A549 (cell line): ENCODE measurements around the gene CNBP. TPM values are rescaled to one million over a fixed set of nuclear protein-coding genes. Genes with fewer than 3 reads are reported as not detected.
"Not testable (repeated sequence)": the region's sequence is repeated elsewhere in the genome, so short reads cannot be mapped to it uniquely, and the experiment has no call there.

Experiments used
- ATAC-seq, 2 experiments: fragments of 200-7000 bp in 1 of 2; fragments of >200 bp in 1 of 2; cut with Nextera tagmentation in 1 of 2; cut with Tn5 transposase in 1 of 2; 3 replicates each; pipeline versions ENCODE4 v1.8.0 to v1.9.1; 2018 to 2020; ENCODE audit warnings: mild to moderate bottlenecking in 1 of 2, moderate library complexity in 1 of 2
- CTCF ChIA-PET: fragments of 300-600 bp; sonication (Branson Sonifier 250); formaldehyde crosslinking; extraction: SDS; loops from one replicate; lab custom pipeline; 2021; ENCODE audit warnings: antibody characterized with exemption, inconsistent platforms; lab: Yijun Ruan, JAX
- POLR2A ChIA-PET: fragments of 350-600 bp; formaldehyde crosslinking; extraction: SDS; loops from one replicate; lab custom pipeline; 2021; ENCODE audit warnings: antibody characterized with exemption, inconsistent platforms; lab: Yijun Ruan, JAX
- DNase-seq, 2 experiments: peaks; one replicate each; pipeline versions ENCODE4 v3.0.0 to v3.0.0-alpha.2; 2011 to 2016; ENCODE audit warnings: low read depth in 1 of 2, low spot score in 1 of 2
- FAIRE-seq: peaks from 2 replicates; lab custom pipeline; 2011; peaks lifted over from hg19 to GRCh38; lab: Jason Lieb, UNC
- H3K27ac ChIP-seq, 2 experiments: fragments of >200 bp; sonication (Bioruptor Twin); formaldehyde crosslinking; 3 replicates each; pipeline ENCODE4 v1.5.1; 2016 to 2017
- H3K4me1 ChIP-seq: fragments of >200 bp; sonication (Bioruptor Twin); formaldehyde crosslinking; 3 replicates; pipeline ENCODE4 v1.6.1; 2016
- H3K4me2 ChIP-seq: fragments of >200 bp; sonication (Bioruptor Twin); formaldehyde crosslinking; 3 replicates; pipeline ENCODE4 v1.6.1; 2016
- H3K4me3 ChIP-seq: fragments of >200 bp; sonication (Bioruptor Twin); formaldehyde crosslinking; 3 replicates; pipeline ENCODE4 v1.5.1; 2016
- H3K9me3 ChIP-seq: fragments of >200 bp; sonication (Bioruptor Twin); formaldehyde crosslinking; 3 replicates; pipeline ENCODE4 v1.6.1; 2016
- CBX2 ChIP-seq: fragments of 200-600 bp; sonication (generic); IDR thresholded peaks from 2 replicates; pipeline ENCODE4 v1.6.1; 2016; ENCODE audit warnings: low read depth, mild to moderate bottlenecking, borderline replicate concordance
- FOSL2 ChIP-seq, 2 experiments: fragments of 450-650 bp in 1 of 2; fragments of >200 bp in 1 of 2; sonication (Bioruptor Twin) in 1 of 2; formaldehyde crosslinking; IDR thresholded peaks; 2 replicates each; pipeline versions ENCODE4 v1.5.0 to v1.6.1; 2016 to 2020; ENCODE audit warnings: mild to moderate bottlenecking in 1 of 2, moderate library complexity in 1 of 2
- FOXS1 ChIP-seq: fragments of 250-450 bp; sonication (Bioruptor Pico); IDR thresholded peaks from 2 replicates; pipeline ENCODE4 v1.5.0; 2020; ENCODE audit warnings: mild to moderate bottlenecking, moderate library complexity
- HOXB13 ChIP-seq: fragments of 250-450 bp; sonication (Bioruptor Pico); IDR thresholded peaks from 2 replicates; pipeline ENCODE4 v1.5.0; 2020; ENCODE audit warnings: low read depth, mild to moderate bottlenecking, moderate library complexity
- HOXB5 ChIP-seq: fragments of 250-450 bp; sonication (Bioruptor Pico); IDR thresholded peaks from 2 replicates; pipeline ENCODE4 v1.5.0; 2020; ENCODE audit warnings: mild to moderate bottlenecking, moderate library complexity
- JUN ChIP-seq, 2 experiments: fragments of >200 bp; sonication (Bioruptor Twin); formaldehyde crosslinking; IDR thresholded peaks; 2 replicates in 1 of 2; 3 replicates in 1 of 2; pipeline ENCODE4 v1.6.1; 2016 to 2017
- KDM5A ChIP-seq: fragments of 200-600 bp; sonication (generic); IDR thresholded peaks from 2 replicates; pipeline ENCODE4 v1.6.1; 2016; ENCODE audit warnings: antibody characterized with exemption, mild to moderate bottlenecking
- MAFK ChIP-seq: fragments of 450-650 bp; IDR thresholded peaks from 2 replicates; pipeline ENCODE4 v1.6.1; 2014; ENCODE audit not compliant: partially characterized antibody
- MAZ ChIP-seq: fragments of 150-350 bp; IDR thresholded peaks from 2 replicates; pipeline ENCODE4 v1.6.1; 2014; ENCODE audit warnings: antibody characterized with exemption, low read depth, low read length, borderline replicate concordance
- PHF8 ChIP-seq: fragments of 200-600 bp; sonication (generic); IDR thresholded peaks from 2 replicates; pipeline ENCODE4 v1.6.1; 2016; ENCODE audit warnings: low read depth, mild to moderate bottlenecking, antibody characterized with exemption, moderate library complexity, borderline replicate concordance
- RAD21 ChIP-seq, 2 experiments: fragments of >200 bp in 1 of 2; sonication (Bioruptor Twin) in 1 of 2; formaldehyde crosslinking in 1 of 2; IDR thresholded peaks in 1 of 2; conservative IDR thresholded peaks in 1 of 2; 2 replicates in 1 of 2; 3 replicates in 1 of 2; pipeline ENCODE4 v1.6.1; 2012 to 2018; ENCODE audit warnings: inconsistent platforms in 1 of 2
- RNF2 ChIP-seq: fragments of 200-600 bp; sonication (generic); IDR thresholded peaks from 2 replicates; pipeline ENCODE4 v1.6.1; 2016; ENCODE audit warnings: low read depth, mild to moderate bottlenecking, antibody characterized with exemption, moderate library complexity, borderline replicate concordance
- ZC3H11A ChIP-seq: fragments of 450-650 bp; IDR thresholded peaks from 2 replicates; pipeline ENCODE4 v1.6.1; 2014; ENCODE audit warnings: antibody characterized with exemption, mild to moderate bottlenecking
- ZSCAN20 ChIP-seq: fragments of 250-450 bp; sonication (Bioruptor Pico); IDR thresholded peaks from 2 replicates; pipeline ENCODE4 v1.8.0; 2022; ENCODE audit warnings: mild to moderate bottlenecking, moderate library complexity
- WGBS: methylation state at CpG from one replicate; pipeline ENCODE4 v1.1.6; 2017; ENCODE audit errors: missing lambda C conversion rate; 5-methylcytosine and 5-hydroxymethylcytosine counted together
- polyA plus RNA-seq, 4 experiments: library from polyadenylated mRNA; depleted of rRNA in 3 of 4; stranded (reverse); fragments of >200 nt; fragmentation: RNase III in 1 of 4; extraction: RNeasy Plus Mini Kit Qiagen cat#74134 plus additional on column Dnase treatment in 1 of 4; gene quantifications; 2 replicates in 3 of 4; 3 replicates in 1 of 4; pipeline ENCODE4 v1.2.3, GENCODE V29; 2011 to 2017
- TF ChIP-seq, protein P1 (sequence below): fragments of 450-650 bp; IDR thresholded peaks from 2 replicates; pipeline ENCODE4 v1.6.1; 2014; ENCODE audit warnings: antibody characterized with exemption
- TF ChIP-seq, protein P2 (sequence below): IDR thresholded peaks from 2 replicates; pipeline ENCODE4 v1.6.1; 2012; ENCODE audit warnings: low read depth, borderline replicate concordance
- TF ChIP-seq, protein P3 (sequence below): fragments of >200 bp; sonication (Bioruptor Twin); formaldehyde crosslinking; IDR thresholded peaks from 3 replicates; pipeline ENCODE4 v1.5.1; 2016
- TF ChIP-seq, protein P4 (sequence below): IDR thresholded peaks from 2 replicates; pipeline ENCODE4 v1.6.1; 2012

The CNBP gene
- polyA plus RNA-seq, 2 of the 4 experiments (the other 2 are of a cell fraction), result 312 to 365 TPM

DNA sequence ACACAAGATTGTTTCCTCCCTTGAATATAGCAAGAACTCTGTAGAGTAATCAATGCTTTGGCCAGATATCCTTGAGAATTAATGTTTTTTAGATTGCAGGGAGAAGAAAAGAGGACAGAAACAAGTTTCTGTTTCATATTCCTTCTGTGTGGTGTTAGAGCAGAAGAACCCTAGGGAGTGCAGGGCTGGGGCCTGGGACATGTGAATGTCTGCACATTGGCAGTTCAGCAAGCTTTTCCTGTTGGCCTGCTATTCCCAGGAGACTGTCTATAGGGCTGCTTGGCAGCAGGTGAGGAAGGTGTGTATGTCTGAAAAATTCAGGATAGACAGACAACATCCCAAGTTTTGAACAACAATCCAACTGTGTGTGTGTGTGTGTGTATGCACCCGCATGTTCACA lies 13.6 kb upstream of the CNBP start:
- ChIA-PET POLR2A (interaction anchor here (0.6 to 2.5 kb wide), 2 partner anchors 14 to 32 kb away, joined by 12 to 13 read pairs; partner anchors contain the start of gene CNBP), CTCF (interaction anchor here (2.7 to 3.1 kb wide), 2 partner anchors 10 to 49 kb away, joined by 12 to 27 read pairs; no protein-coding TSS in a partner anchor)
- no peak for TF ChIP-seq JUN (IDR thresholded peaks at IDR 0.05)
- Histone ChIP-seq H3K9me3 (no peaks in the 10 kb centered on the region), H3K4me3 (no peak overlapping the region), H3K4me1 (peaks cover 29% of the 10 kb centered on the region), H3K4me2 (no peak overlapping the region), H3K27ac (peak overlapping the region; percentile 75 to 77; a peak in 4 of 6 replicates)
- ATAC-seq, result peak in 1 of 2 experiments; percentile 37; a peak in 1 of 6 replicates
- DNase-seq, result no peak
- 100% methylated on average over 1 of the region's 1 CpG for WGBS
- FAIRE-seq, result no peak

DNA sequence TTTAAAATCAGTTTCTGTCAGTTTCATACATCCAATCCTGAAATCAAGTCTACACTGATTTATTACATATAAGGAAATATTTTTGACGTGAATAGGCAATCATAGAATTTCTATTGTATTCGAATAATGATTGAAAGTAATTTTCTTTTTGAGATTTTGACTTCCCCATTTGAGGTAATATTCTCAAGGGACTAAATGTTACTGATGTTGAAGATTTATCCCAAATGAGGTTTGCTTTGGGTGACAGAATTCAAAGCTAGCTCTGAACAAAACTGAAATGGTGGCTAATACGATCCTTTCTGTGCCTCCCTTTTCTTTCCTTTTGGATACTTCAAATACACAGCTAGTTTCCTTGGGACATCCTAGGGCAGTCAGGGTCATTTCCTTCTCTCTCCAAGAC lies 12.9 kb upstream of the CNBP start:
- DNase-seq, result no peak
- FAIRE-seq, result no peak
- POLR2A ChIA-PET, result interaction anchor here (0.6 to 2.5 kb wide), 6 partner anchors 12 to 49 kb away, joined by 3 to 13 read pairs (median 10); partner anchors contain the start of gene CNBP
- H3K4me2 ChIP-seq, result peak overlapping the region; percentile 68
- no peaks in the 10 kb centered on the region for H3K9me3 ChIP-seq
- CTCF ChIA-PET, result interaction anchor here (1.0 to 3.1 kb wide), 4 partner anchors 8 to 49 kb away, joined by 3 to 27 read pairs (median 8); no protein-coding TSS in a partner anchor
- TF ChIP-seq, protein P1, sequence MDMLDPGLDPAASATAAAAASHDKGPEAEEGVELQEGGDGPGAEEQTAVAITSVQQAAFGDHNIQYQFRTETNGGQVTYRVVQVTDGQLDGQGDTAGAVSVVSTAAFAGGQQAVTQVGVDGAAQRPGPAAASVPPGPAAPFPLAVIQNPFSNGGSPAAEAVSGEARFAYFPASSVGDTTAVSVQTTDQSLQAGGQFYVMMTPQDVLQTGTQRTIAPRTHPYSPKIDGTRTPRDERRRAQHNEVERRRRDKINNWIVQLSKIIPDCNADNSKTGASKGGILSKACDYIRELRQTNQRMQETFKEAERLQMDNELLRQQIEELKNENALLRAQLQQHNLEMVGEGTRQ, result no peak
- no peak for TF ChIP-seq KDM5A
- no peak for TF ChIP-seq MAZ
- TF ChIP-seq, protein P2, sequence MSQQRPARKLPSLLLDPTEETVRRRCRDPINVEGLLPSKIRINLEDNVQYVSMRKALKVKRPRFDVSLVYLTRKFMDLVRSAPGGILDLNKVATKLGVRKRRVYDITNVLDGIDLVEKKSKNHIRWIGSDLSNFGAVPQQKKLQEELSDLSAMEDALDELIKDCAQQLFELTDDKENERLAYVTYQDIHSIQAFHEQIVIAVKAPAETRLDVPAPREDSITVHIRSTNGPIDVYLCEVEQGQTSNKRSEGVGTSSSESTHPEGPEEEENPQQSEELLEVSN, result no peak
- no peak for TF ChIP-seq HOXB13 (CRISPR knock-in tag)
- no peak for TF ChIP-seq ZC3H11A
- no peak for ATAC-seq
- H3K4me1 ChIP-seq, result peaks cover 29% of the 10 kb centered on the region
- H3K27ac ChIP-seq, result peak overlapping the region; percentile 75 to 77
- 93% methylated on average over 3 of the region's 3 CpGs for WGBS
- no peak overlapping the region for H3K4me3 ChIP-seq

DNA sequence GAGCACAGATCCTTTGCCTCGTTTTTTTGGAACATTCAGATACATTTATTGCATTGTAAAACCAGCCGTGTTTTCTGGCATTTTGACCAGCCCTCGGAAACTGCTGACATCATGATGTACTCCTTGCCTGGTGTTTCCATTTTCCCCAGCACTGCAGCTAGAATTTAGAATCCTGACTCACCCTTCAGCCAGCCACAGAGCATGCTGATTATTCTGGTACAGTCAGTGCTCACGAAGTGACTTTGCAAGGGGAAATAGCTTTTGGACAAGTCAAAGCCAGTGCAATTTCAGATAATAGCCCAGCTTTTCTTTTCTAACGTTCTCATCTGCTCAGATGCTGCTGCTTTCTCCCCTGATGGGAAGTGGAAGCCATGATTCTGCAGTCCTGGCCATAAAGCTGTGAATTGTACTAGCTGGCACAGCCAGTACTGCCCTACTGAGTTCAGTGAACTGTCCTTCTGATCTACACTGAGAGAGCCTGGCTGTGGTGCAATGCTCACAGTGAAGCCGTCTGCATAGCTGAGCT lies 12.1 kb upstream of the CNBP start:
- peak; percentile 96 to 98 for ATAC-seq
- Histone ChIP-seq H3K27ac (peak overlapping the region; percentile 77 to 88), H3K4me2 (peak overlapping the region; percentile 68), H3K4me3 (no peak overlapping the region), H3K9me3 (no peaks in the 10 kb centered on the region), H3K4me1 (peaks cover 29% of the 10 kb centered on the region)
- CTCF ChIA-PET, result interaction anchor here (0.7 to 3.1 kb wide), 6 partner anchors 9 to 50 kb away, joined by 3 to 27 read pairs (median 4); partner anchors contain the start of gene CNBP
- DNase-seq, result peak in 1 of 2 experiments; percentile 55
- FAIRE-seq, result no peak
- POLR2A ChIA-PET, result interaction anchor here (0.7 to 2.5 kb wide), 8 partner anchors 12 to 50 kb away, joined by 3 to 13 read pairs (median 7); partner anchors contain the start of gene CNBP
- WGBS, result 8% methylated on average over 6 of the region's 6 CpGs
- peak; percentile 95 for TF ChIP-seq MAFK
- TF ChIP-seq RNF2, result no peak
- TF ChIP-seq HOXB5 (CRISPR knock-in tag), result no peak
- TF ChIP-seq CBX2, result no peak
- TF ChIP-seq FOSL2 (IDR thresholded peaks at IDR 0.05), result no peak
- TF ChIP-seq FOSL2 (CRISPR knock-in tag; IDR thresholded peaks at IDR 0.05), result peak; percentile 46
- TF ChIP-seq, protein P3, sequence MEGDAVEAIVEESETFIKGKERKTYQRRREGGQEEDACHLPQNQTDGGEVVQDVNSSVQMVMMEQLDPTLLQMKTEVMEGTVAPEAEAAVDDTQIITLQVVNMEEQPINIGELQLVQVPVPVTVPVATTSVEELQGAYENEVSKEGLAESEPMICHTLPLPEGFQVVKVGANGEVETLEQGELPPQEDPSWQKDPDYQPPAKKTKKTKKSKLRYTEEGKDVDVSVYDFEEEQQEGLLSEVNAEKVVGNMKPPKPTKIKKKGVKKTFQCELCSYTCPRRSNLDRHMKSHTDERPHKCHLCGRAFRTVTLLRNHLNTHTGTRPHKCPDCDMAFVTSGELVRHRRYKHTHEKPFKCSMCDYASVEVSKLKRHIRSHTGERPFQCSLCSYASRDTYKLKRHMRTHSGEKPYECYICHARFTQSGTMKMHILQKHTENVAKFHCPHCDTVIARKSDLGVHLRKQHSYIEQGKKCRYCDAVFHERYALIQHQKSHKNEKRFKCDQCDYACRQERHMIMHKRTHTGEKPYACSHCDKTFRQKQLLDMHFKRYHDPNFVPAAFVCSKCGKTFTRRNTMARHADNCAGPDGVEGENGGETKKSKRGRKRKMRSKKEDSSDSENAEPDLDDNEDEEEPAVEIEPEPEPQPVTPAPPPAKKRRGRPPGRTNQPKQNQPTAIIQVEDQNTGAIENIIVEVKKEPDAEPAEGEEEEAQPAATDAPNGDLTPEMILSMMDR, result no peak
- no peak for TF ChIP-seq ZSCAN20 (CRISPR knock-in tag)
- TF ChIP-seq, protein P4, sequence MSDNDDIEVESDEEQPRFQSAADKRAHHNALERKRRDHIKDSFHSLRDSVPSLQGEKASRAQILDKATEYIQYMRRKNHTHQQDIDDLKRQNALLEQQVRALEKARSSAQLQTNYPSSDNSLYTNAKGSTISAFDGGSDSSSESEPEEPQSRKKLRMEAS, result peak; percentile 67
- TF ChIP-seq RAD21 (conservative IDR thresholded peaks at IDR 0.05 in 1 of 2, IDR thresholded peaks at IDR 0.05 in 1 of 2), result no peak
- no peak for TF ChIP-seq FOXS1 (CRISPR knock-in tag)
- TF ChIP-seq PHF8, result no peak
- TF ChIP-seq, all 56 proteins: peak for 3

DNA sequence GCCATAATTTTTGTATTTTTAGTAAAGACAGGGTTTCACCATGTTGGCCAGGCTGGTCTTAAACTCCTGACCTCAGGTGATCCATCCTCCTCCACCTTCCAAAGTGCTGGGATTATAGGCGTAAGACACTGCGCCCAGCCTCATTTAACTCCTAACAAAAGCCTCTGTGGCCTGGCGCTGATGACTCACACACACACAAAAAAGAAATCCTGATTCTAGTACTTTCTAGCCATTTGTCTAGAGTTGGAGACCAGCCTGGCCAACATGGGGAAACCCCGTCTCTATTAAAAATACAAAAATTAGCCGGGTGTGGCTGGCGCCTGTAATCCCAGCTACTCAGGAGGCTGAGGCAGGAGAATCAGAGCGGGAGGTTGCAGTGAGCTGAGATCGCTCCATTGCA lies 6.1 kb upstream of the CNBP start:
- CTCF ChIA-PET, result interaction anchor here (0.7 kb wide), 1 partner anchor 28 kb away, joined by 3 read pairs; no protein-coding TSS in a partner anchor
- ATAC-seq, H3K4me2 ChIP-seq, FAIRE-seq, POLR2A ChIA-PET, H3K9me3 ChIP-seq, H3K27ac ChIP-seq, DNase-seq, H3K4me3 ChIP-seq: not testable (repeated sequence)
- peaks cover 19% of the 10 kb centered on the region for H3K4me1 ChIP-seq
- WGBS, result 96% methylated on average over 8 of the region's 8 CpGs
